ENCODE results near the gene KLHL22. TPM values are rescaled to one million over a fixed set of nuclear protein-coding genes. Genes with fewer than 3 reads are reported as not detected.

The KLHL22 gene
- total and polyA plus RNA-seq, 2 of the 8 experiments (the other 6 are each of a cell fraction or from before 2014, with no cell fraction given), result 9.4 to 16.2 TPM

GRCh38 chr22:20475115-20475436, 20.5 kb downstream of the KLHL22 start:
- H4K91ac ChIP-seq (replicated peaks; ENCODE audit: insufficient read length, low read length), result no peak overlapping the region
- H3K23me2 ChIP-seq (ENCODE audit: low read depth, low read length), result no peaks in the 10 kb centered on the region; the same call in 1 of the 2 replicates
- no peak overlapping the region for H3K14ac ChIP-seq (ENCODE audit: insufficient read length)
- H2BK12ac ChIP-seq (ENCODE audit: low read depth, low read length), result no peak overlapping the region
- no peak overlapping the region for H2AK5ac ChIP-seq (ENCODE audit: low read depth, low read length)
- H3K4me2 ChIP-seq (ENCODE audit: insufficient read depth in 1 of 2, low read depth in 2 of 2, low read length in 2 of 2), result no peak overlapping the region
- H3K79me2 ChIP-seq (ENCODE audit: control insufficient read depth in 1 of 2, insufficient read depth in 2 of 2, low read length in 2 of 2), result no peaks in the 10 kb centered on the region
- no peak overlapping the region for H4K8ac ChIP-seq (ENCODE audit: extremely low read depth, insufficient read depth, low read length)
- H3K23ac ChIP-seq (ENCODE audit: insufficient read length), result no peak overlapping the region
- H4K5ac ChIP-seq (ENCODE audit: insufficient read length, low read depth, low read length), result no peak overlapping the region
- 91% methylated on average over 4 of the region's 4 CpGs; no CpG with 5 or more reads in 1 of the 2 experiments for WGBS, 2 experiments (ENCODE audit: extremely low coverage in 1 of 2, insufficient coverage in 1 of 2, insufficient read length in 1 of 2, insufficient replicate concordance in 2 of 2, low coverage in 1 of 2, low lambda C conversion rate in 2 of 2, missing lambda C conversion rate in 1 of 2)
- no peaks in the 10 kb centered on the region for H4K20me1 ChIP-seq (replicated peaks in 1 of 2; ENCODE audit: control insufficient read depth in 1 of 2, insufficient read depth in 2 of 2, low read length in 2 of 2)
- no peak overlapping the region for H3K4ac ChIP-seq (replicated peaks; ENCODE audit: insufficient read length, low read depth, low read length)
- H3K27ac ChIP-seq (ENCODE audit: low read depth, low read length), result no peak overlapping the region
- H3K56ac ChIP-seq (replicated peaks; ENCODE audit: insufficient read length, low read depth, low read length), result no peak overlapping the region
- no peak overlapping the region for H2BK15ac ChIP-seq (ENCODE audit: low read length)
- H2BK5ac ChIP-seq (ENCODE audit: low read depth, low read length), result no peak overlapping the region
- no peaks in the 10 kb centered on the region for H3K4me1 ChIP-seq (replicated peaks in 1 of 4; ENCODE audit: control insufficient read depth in 3 of 4, insufficient read depth in 4 of 4, low read length in 3 of 4)
- no peaks in the 10 kb centered on the region for H3K79me1 ChIP-seq (ENCODE audit: low read depth, low read length)
- no peak overlapping the region for H2AFZ ChIP-seq (ENCODE audit: low read length)
- CTCF ChIA-PET (ENCODE audit: partially characterized antibody), result no interaction called here
- H3K36me3 ChIP-seq (ENCODE audit: control insufficient read depth in 2 of 4, insufficient read depth in 4 of 4, low read length in 3 of 4), result no peaks in the 10 kb centered on the region
- no peak for FAIRE-seq
- DNase-seq (ENCODE audit: low read depth in 1 of 2, low spot score in 2 of 2), result no peak
- no peak overlapping the region for H3K18ac ChIP-seq (ENCODE audit: extremely low read depth, low read length)
- no peak overlapping the region for H2BK20ac ChIP-seq (ENCODE audit: low read length)
- no peaks in the 10 kb centered on the region for H3K27me3 ChIP-seq (replicated peaks in 1 of 4; ENCODE audit: control insufficient read depth in 3 of 4, extremely low read depth in 1 of 4, insufficient read depth in 3 of 4, low read length in 3 of 4)
- peaks cover 0 to 3% of the 10 kb centered on the region in 2 experiments; a peak in 1 of 4 replicates for H3K9me3 ChIP-seq (ENCODE audit: insufficient read depth in 2 of 2, low read depth in 1 of 2, low read length in 1 of 2)
- POLR2A ChIA-PET (ENCODE audit: partially characterized antibody), result no interaction called here
- H2BK120ac ChIP-seq (replicated peaks; ENCODE audit: low read depth, low read length), result no peak overlapping the region
- H3K4me3 ChIP-seq (ENCODE audit: extremely low read depth in 1 of 4, insufficient read depth in 2 of 4, low read depth in 3 of 4, low read length in 4 of 4), result no peak overlapping the region
- H3K9ac ChIP-seq (replicated peaks in 1 of 4; ENCODE audit: extremely low read depth in 1 of 4, low read depth in 3 of 4, low read length in 3 of 4), result no peak overlapping the region
- TF ChIP-seq GTF2F1 (IDR thresholded peaks at IDR 0.05; ENCODE audit: borderline replicate concordance, low read depth, low read length), result no peak
- no peak for TF ChIP-seq TEAD4 (IDR thresholded peaks at IDR 0.05; ENCODE audit: low read depth, low read length)
- TF ChIP-seq POU5F1 (IDR thresholded peaks at IDR 0.05; ENCODE audit: low read depth, low read length), result no peak
- TF ChIP-seq CBX5 (IDR thresholded peaks at IDR 0.05; ENCODE audit: low read depth, low read length), result no peak
- TF ChIP-seq CEBPB (IDR thresholded peaks at IDR 0.05; ENCODE audit: low read depth, low read length), result no peak
- no peak for TF ChIP-seq TAF7 (optimal IDR thresholded peaks at IDR 0.05; ENCODE audit: borderline replicate concordance, low read depth, low read length)
- TF ChIP-seq CHD2 (IDR thresholded peaks at IDR 0.05; ENCODE audit: low read length), result no peak
- TF ChIP-seq BACH1 (IDR thresholded peaks at IDR 0.05; ENCODE audit: low read length), result no peak
- no peak for TF ChIP-seq ZNF274 (IDR thresholded peaks at IDR 0.05; ENCODE audit: borderline replicate concordance, extremely low read depth, low read length)
- no peak for TF ChIP-seq SIX5 (IDR thresholded peaks at IDR 0.05; ENCODE audit: low read depth, low read length)
- no peak for TF ChIP-seq NRF1 (IDR thresholded peaks at IDR 0.05; ENCODE audit: low read depth, low read length)
- TF ChIP-seq TAF1 (IDR thresholded peaks at IDR 0.05; ENCODE audit: low read depth, low read length), result no peak
- no peak for TF ChIP-seq CTBP2 (IDR thresholded peaks at IDR 0.05; ENCODE audit: borderline replicate concordance, insufficient read depth, insufficient read length, low read length)
- TF ChIP-seq RBBP5 (IDR thresholded peaks at IDR 0.05; ENCODE audit: borderline replicate concordance, low read depth, low read length), result no peak
- no peak for TF ChIP-seq EZH2 (IDR thresholded peaks at IDR 0.05; ENCODE audit: low read depth, low read length, severe bottlenecking)
- TF ChIP-seq PHF8 (conservative IDR thresholded peaks at IDR 0.05; ENCODE audit: low read depth, low read length), result no peak

Measured in H1 (cell line).